ENCODE data around the gene ZNF507.

The ZNF507 gene

GRCh38 chr19:32339988-32340874 is 5.2 kb upstream of the ZNF507 start:
- peak; percentile 10 for DNase-seq

GRCh38 chr19:32342695-32343094 is 2.7 kb upstream of the ZNF507 start:
- DNase-seq = no peak

GRCh38 chr19:32343550-32344262 is 1.7 kb upstream of the ZNF507 start:
- DNase-seq = no peak

GRCh38 chr19:32346901-32347300 is 1.5 kb downstream of the ZNF507 start:
- no peak for DNase-seq

GRCh38 chr19:32347573-32347972 is 2.2 kb downstream of the ZNF507 start:
- DNase-seq = no peak

- no peak for DNase-seq
Measured at GRCh38 chr19:32349051-32349450, 3.6 kb downstream of the ZNF507 start.

- DNase-seq = no peak
Measured at GRCh38 chr19:32349724-32350470, 4.5 kb downstream of the ZNF507 start.

- DNase-seq = no peak
Measured at GRCh38 chr19:32350471-32350865, 5.1 kb downstream of the ZNF507 start.

GRCh38 chr19:32350987-32351348 is 5.6 kb downstream of the ZNF507 start:
- no peak for DNase-seq

- DNase-seq = no peak
Measured at GRCh38 chr19:32352241-32352630, 6.8 kb downstream of the ZNF507 start.

- no peak for DNase-seq
Measured at GRCh38 chr19:32354345-32354744, 8.9 kb downstream of the ZNF507 start.

GRCh38 chr19:32355309-32355708 is 9.9 kb downstream of the ZNF507 start:
- no peak for DNase-seq

- DNase-seq = no peak
Measured at GRCh38 chr19:32357720-32358119, 12.3 kb downstream of the ZNF507 start.

GRCh38 chr19:32358321-32358720 is 12.9 kb downstream of the ZNF507 start:
- no peak for DNase-seq

- DNase-seq = no peak
Measured at GRCh38 chr19:32359581-32359980, 14.2 kb downstream of the ZNF507 start.

- DNase-seq = no peak
Measured at GRCh38 chr19:32361574-32362317, 16.3 kb downstream of the ZNF507 start.

GRCh38 chr19:32362318-32362691 is 16.9 kb downstream of the ZNF507 start:
- DNase-seq = no peak

- no peak for DNase-seq
Measured at GRCh38 chr19:32363175-32363574, 17.8 kb downstream of the ZNF507 start.

GRCh38 chr19:32363632-32364031 is 18.2 kb downstream of the ZNF507 start:
- no peak for DNase-seq

- DNase-seq = no peak
Measured at GRCh38 chr19:32364040-32364439, 18.6 kb downstream of the ZNF507 start.

GRCh38 chr19:32367063-32367462 is 21.7 kb downstream of the ZNF507 start:
- DNase-seq = no peak

- DNase-seq = no peak
Measured at GRCh38 chr19:32367948-32368536, 22.6 kb downstream of the ZNF507 start.

- no peak for DNase-seq
Measured at GRCh38 chr19:32368787-32369186, 23.4 kb downstream of the ZNF507 start.
